Effector memory CD4-positive, alpha-beta T cell (primary cell): ENCODE measurements around the gene PNP.

Experiments
- DNase-seq, 3 donors: peaks; one replicate each; pipeline ENCODE4 v3.0.0-alpha.2; 2020
- H3K27ac ChIP-seq: 2 replicates; pipeline ENCODE4 v1.7.0; 2013; ENCODE audit warnings: mild to moderate bottlenecking, low read length, moderate library complexity; ENCODE audit not compliant: insufficient read depth, poor library complexity, severe bottlenecking
- H3K27me3 ChIP-seq: replicated peaks from 2 replicates; pipeline ENCODE4 v1.7.0; 2013; ENCODE audit warnings: mild to moderate bottlenecking, low read length; ENCODE audit not compliant: insufficient read depth, control insufficient read depth, poor library complexity, severe bottlenecking
- H3K36me3 ChIP-seq: 2 replicates; pipeline ENCODE4 v1.7.0; 2013; ENCODE audit warnings: mild to moderate bottlenecking, low read length, moderate library complexity; ENCODE audit not compliant: control insufficient read depth, insufficient read depth
- H3K4me1 ChIP-seq: 2 replicates; pipeline ENCODE4 v1.7.0; 2013; ENCODE audit warnings: low read length, mild to moderate bottlenecking; ENCODE audit not compliant: control insufficient read depth, insufficient read depth, poor library complexity, severe bottlenecking
- H3K4me3 ChIP-seq: 2 replicates; pipeline ENCODE4 v1.7.0; 2013; ENCODE audit warnings: low read length, low read depth, mild to moderate bottlenecking; ENCODE audit not compliant: insufficient read depth, poor library complexity, severe bottlenecking
- H3K9me3 ChIP-seq: 2 replicates; pipeline ENCODE4 v1.7.0; 2013; ENCODE audit warnings: mild to moderate bottlenecking, low read length, moderate library complexity; ENCODE audit not compliant: control insufficient read depth

PNP gene

DNA sequence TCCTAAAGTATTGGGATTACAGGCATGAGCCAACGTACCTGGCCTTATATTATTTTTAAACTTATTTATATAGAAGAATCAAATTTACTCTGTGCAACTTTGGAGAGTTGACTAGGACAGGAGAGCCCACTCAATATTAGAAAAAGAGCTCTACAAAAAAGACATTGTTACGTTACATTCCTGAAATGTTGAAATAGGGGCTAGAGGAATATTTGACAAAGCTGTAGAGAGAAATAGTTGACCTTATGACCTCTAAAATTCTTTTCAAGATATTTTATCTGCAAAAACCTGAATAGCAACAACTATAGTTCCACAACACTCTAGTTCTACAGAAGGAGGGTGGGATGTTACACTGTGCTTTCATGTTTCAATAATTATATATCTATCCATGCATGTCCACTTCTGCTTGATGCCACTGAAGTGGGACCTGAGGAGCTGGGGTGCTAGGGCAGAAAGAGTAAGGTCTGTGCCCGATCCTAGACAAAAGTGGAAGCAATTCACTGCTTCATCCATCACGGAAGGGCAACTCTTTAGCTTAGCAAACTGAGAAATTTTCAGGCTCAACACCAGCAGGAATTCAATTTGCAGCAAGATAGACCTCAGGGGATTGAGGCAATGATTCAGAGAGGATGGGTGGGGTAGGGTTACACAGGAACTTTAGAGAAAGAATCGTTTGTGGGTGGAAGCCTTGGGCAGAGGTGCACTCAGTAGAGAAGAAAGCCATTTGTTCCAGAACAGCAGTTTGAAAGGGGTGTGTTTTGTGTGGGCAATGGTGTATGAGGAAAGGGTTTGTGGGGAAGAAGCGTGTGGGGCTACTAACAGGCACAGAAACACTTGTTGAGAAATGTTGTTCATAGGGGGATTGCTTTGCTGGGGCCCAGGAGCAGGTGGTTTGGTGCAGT is 20.1 kb downstream of the PNP start:
- Histone ChIP-seq H3K36me3 (no peaks in the 10 kb centered on the region), H3K27ac (no peak overlapping the region), H3K4me3 (no peak overlapping the region), H3K27me3 (no peaks in the 10 kb centered on the region), H3K9me3 (no peaks in the 10 kb centered on the region), H3K4me1 (peaks cover 34% of the 10 kb centered on the region)
- DNase-seq, result no peak

DNA sequence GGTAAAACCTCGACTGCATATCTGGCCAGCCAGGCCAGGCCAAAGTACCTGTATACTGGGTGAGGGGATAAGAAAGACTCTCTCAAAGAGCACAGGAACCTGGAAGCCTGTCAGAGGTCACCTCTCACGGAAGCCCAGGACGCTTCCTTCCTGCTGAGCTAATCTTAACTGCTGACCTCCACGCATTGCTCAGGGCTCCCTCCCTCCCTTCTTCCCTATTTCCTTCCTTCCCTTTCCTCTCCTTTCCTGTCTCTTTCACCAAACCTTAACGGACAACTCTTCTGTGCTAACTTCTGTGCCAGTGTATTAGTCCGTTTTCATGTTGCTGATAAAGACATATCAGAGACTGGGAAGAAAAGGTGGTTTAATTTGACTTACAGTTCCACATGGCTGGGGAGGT is 21.4 kb downstream of the PNP start:
- DNase-seq, result no peak
- no peak overlapping the region for H3K27ac ChIP-seq
- H3K9me3 ChIP-seq, result no peaks in the 10 kb centered on the region
- peaks cover 34% of the 10 kb centered on the region for H3K4me1 ChIP-seq
- no peaks in the 10 kb centered on the region for H3K36me3 ChIP-seq
- no peaks in the 10 kb centered on the region for H3K27me3 ChIP-seq
- no peak overlapping the region for H3K4me3 ChIP-seq

DNA sequence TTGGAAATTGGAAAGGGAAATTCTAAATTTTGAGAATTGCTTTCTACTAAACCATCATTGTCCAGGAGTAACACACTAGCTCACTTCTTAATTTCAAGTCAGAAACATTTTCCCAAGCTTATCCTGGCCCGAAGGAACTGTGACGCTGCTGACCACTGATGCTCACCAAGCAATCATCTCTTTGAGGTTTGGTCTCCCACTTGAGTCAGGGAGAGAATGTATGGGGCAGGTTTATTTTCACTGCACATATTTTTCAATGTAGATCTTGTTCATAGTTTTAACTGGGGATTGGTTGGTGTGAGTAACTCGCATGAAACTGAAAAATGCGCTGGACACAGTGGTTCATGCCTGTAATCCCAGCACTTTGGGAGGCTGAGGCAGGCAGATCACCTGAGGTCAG is 23.3 kb downstream of the PNP start:
- Histone ChIP-seq H3K9me3 (no peaks in the 10 kb centered on the region), H3K27me3 (no peaks in the 10 kb centered on the region), H3K4me1 (peaks cover 24% of the 10 kb centered on the region), H3K27ac (no peak overlapping the region), H3K4me3 (no peak overlapping the region), H3K36me3 (no peaks in the 10 kb centered on the region)
- no peak for DNase-seq

GRCh38 chr14:20493634-20494033 is 24.4 kb downstream of the PNP start:
- Histone ChIP-seq H3K27me3 (no peaks in the 10 kb centered on the region), H3K27ac (no peak overlapping the region), H3K9me3 (no peaks in the 10 kb centered on the region), H3K36me3 (no peaks in the 10 kb centered on the region), H3K4me1 (peaks cover 22% of the 10 kb centered on the region), H3K4me3 (no peak overlapping the region)
- DNase-seq, result no peak

DNA sequence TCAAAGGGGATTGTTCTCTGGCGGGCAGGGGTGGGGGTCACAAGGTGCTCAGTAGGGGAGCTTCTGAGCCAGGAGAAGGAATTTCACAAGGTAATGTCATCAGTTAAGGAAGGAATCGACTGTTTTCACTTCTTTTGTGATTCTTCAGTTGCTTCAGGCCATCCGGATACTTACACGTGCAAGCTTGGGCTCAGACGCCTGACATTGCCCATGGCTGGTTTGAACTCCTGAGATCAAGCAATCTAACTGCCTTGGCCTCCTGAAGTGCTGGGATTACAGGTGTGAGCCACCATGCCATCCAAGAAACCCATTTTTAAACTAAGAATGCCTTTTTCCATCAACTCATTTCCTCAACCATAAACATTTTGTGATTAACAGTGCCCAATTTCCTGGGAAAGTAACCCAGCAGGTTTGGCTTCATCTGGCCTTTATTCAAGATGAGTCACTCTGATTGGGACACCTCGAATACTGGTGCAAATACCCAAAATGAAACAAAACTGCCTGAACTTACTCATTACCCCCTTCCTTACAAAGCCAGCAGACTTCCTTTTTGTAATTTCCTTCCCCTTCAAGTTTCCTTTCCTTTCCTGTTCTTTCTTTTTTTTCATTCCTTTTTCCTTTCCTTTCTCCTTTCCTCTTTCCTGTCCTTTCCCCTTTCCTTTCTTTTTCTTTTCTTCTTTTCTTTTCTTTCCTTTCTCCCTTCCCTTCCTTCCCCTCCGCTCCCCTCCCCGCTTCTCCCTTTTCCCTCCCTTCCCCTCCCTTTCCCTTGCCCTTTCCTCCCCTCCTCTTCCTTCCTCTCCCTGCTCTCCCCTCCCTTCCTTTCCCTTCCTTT is 25.9 kb downstream of the PNP start:
- no peaks in the 10 kb centered on the region for H3K9me3 ChIP-seq
- no peak overlapping the region for H3K27ac ChIP-seq
- H3K36me3 ChIP-seq, result no peaks in the 10 kb centered on the region
- no peaks in the 10 kb centered on the region for H3K27me3 ChIP-seq
- H3K4me3 ChIP-seq, result no peak overlapping the region
- peaks cover 8% of the 10 kb centered on the region for H3K4me1 ChIP-seq
- DNase-seq, result no peak

DNA sequence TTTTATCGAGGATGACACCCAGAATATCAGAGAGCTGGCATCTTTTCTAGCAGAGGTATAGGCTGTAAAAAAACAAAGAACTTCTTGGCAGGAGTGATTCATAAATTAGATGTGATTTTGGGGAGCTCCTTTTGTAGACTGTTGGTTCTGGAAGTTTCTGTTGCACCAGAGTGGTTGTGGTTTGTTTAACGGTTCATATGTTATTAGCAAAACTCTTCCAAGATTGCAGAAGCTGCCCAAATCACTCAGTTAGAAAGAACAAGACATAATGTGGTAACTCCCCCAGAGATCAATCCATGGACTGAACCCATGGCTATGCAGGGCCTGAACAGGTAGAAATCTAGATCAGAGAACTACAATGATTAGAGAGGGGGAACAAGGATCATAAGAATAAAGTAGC is 29.4 kb downstream of the PNP start:
- no peaks in the 10 kb centered on the region for H3K27me3 ChIP-seq
- no peaks in the 10 kb centered on the region for H3K4me1 ChIP-seq
- DNase-seq, result no peak
- H3K4me3 ChIP-seq, result no peak overlapping the region
- no peaks in the 10 kb centered on the region for H3K9me3 ChIP-seq
- no peaks in the 10 kb centered on the region for H3K36me3 ChIP-seq
- H3K27ac ChIP-seq, result no peak overlapping the region

DNA sequence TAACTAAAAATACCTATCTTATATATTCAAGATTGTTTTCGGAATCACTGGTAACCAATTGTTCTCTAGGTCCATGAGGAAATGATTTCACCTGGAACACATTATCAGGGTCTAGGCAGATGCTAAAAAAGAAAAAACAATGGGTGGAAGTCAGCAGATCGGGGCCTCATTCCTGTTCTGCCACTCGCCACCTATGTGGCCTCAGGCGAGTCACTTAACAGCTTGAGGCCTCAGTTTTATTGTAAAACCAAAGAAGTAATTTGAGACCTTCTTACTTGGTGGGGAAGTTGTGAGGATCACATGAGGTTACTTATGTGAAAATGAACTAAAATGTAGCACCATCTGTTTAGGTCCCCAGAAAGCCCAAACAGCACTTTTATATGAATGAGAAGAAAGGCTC is 29.9 kb downstream of the PNP start:
- H3K4me1 ChIP-seq, result no peaks in the 10 kb centered on the region
- H3K9me3 ChIP-seq, result no peaks in the 10 kb centered on the region
- no peaks in the 10 kb centered on the region for H3K27me3 ChIP-seq
- H3K27ac ChIP-seq, result no peak overlapping the region
- H3K4me3 ChIP-seq, result no peak overlapping the region
- DNase-seq, result no peak
- no peaks in the 10 kb centered on the region for H3K36me3 ChIP-seq

DNA sequence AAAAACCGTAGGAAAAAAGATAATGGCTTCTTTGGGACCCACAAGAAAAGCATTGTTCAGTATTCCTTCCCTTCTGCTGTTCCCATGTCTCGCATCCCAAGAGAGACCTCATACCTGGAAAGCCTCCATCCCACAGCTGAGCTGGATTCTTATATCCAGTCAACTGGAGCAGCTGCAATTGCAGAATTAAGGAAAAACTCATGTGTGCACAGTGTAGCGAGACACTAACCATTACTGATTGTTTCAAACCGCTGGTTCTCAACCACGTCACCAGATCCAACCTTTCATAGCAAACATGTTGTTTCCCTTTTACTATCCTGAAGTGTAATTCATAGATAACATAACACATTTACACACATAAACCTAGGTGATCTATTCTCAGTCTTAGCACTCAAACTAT is 30.7 kb downstream of the PNP start:
- no peaks in the 10 kb centered on the region for H3K9me3 ChIP-seq
- H3K4me1 ChIP-seq, result no peaks in the 10 kb centered on the region
- H3K27me3 ChIP-seq, result no peaks in the 10 kb centered on the region
- no peak overlapping the region for H3K27ac ChIP-seq
- no peaks in the 10 kb centered on the region for H3K36me3 ChIP-seq
- H3K4me3 ChIP-seq, result no peak overlapping the region
- DNase-seq, result no peak

DNA sequence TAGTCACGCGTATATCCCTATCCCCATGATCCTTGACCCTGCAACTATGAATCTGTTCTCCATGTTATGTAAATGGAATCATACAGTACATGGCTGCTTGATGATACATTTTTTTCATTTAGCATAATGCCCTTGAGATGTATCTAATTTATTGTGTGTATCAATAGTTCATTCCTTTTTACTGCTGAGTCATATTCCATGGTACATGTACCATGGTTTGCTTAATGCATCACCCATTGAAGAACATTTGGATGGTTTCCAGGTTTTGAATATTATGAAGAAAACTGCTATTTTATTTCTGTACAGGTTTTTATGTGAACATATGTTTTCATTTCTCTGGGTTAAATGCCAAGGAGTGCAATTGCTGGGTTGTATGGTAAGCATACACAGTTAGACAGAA is 32.1 kb downstream of the PNP start:
- DNase-seq, result no peak
- H3K4me1 ChIP-seq, result no peaks in the 10 kb centered on the region
- H3K36me3 ChIP-seq, result no peaks in the 10 kb centered on the region
- H3K4me3 ChIP-seq, result no peak overlapping the region
- no peaks in the 10 kb centered on the region for H3K27me3 ChIP-seq
- no peaks in the 10 kb centered on the region for H3K9me3 ChIP-seq
- no peak overlapping the region for H3K27ac ChIP-seq

DNA sequence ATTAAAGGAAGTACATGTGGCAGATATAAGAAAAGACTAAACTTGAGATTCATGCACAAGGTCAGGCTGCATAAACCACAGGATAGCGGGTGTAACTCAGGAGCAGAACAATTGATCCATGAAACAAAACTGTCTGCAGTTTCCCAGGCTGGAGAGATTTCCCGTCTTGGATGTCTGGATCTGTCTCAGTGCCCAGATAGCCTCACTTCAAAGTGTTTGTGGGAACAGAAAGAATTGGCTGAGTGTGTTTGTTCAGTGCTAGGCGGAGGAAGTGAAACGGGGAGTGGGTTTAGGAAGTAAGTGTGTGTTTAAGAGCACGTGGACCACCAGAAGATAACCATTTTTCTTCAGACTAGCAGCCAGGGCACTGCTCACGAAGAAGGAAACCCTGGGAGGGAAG is 34.7 kb downstream of the PNP start:
- no peaks in the 10 kb centered on the region for H3K27me3 ChIP-seq
- no peaks in the 10 kb centered on the region for H3K9me3 ChIP-seq
- no peaks in the 10 kb centered on the region for H3K36me3 ChIP-seq
- no peak overlapping the region for H3K27ac ChIP-seq
- no peaks in the 10 kb centered on the region for H3K4me1 ChIP-seq
- DNase-seq, result no peak
- H3K4me3 ChIP-seq, result no peak overlapping the region
